Fibroblast of skin of abdomen (primary cell): Measurements from ENCODE around the gene FGFR3.
A peak's percentile ranks its signal among the peaks of the same experiment; 100 is the strongest.

Experiments used
- DNase-seq: peaks from one replicate; pipeline ENCODE4 v3.0.0-alpha.2; 2013

Gene FGFR3

GRCh38 chr4:1756893-1757779, 36.0 kb upstream of the FGFR3 start:
- DNase-seq = no peak

GRCh38 chr4:1757836-1758235, 35.3 kb upstream of the FGFR3 start:
- no peak for DNase-seq

GRCh38 chr4:1758306-1759121, 34.6 kb upstream of the FGFR3 start:
- DNase-seq = no peak

- no peak for DNase-seq
These were observed 33.8 kb upstream of the FGFR3 start for GRCh38 chr4:1759170-1759817.

DNA sequence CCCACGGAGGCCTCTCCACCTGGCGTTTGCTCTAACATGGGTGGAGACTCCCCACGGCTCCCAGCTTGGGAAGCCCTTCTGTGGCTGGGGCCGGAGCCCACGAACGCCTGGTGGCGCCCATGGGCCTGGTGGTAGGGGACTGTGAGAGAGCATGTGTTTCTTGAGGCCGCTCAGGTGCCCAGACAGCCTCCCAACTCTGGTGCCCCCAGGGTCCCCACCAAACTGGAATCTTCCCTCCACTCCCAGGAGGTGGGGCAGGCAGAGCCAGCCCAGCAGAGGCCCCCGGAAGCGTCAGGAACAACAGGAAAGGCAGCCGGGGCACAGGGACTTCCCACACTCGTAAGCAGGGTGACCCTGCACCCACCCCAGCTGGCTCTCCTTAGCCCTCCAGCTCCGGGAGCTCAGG, 33.3 kb upstream of the FGFR3 start:
- DNase-seq = no peak

DNA sequence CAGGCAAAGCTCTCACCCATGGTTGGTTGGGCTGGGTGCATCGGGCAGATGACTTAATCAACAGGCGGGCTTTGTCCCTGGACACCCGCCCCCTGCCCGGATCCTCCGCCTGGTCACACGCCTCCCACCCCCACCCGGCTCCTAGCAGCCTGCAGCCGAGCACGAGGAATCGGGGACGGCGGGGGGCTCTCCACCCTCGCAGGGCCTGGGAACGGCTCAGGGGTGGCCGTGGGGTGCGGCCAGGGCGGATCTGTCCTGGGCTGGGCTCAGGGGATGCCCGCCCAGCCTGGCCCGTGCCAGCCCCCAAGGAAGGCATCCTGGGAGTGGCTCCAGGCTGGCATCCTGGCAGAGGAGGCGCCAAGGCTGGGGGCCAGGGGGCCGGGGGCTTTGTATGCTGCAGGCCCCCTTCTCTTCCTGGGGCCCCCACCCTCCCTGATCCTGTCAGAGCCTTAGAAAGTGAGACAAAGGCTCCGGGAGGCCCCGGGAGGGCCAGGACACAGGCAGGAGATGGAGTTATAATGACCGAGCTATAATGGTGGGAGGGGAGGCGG, 32.5 kb upstream of the FGFR3 start:
- no peak for DNase-seq

DNA sequence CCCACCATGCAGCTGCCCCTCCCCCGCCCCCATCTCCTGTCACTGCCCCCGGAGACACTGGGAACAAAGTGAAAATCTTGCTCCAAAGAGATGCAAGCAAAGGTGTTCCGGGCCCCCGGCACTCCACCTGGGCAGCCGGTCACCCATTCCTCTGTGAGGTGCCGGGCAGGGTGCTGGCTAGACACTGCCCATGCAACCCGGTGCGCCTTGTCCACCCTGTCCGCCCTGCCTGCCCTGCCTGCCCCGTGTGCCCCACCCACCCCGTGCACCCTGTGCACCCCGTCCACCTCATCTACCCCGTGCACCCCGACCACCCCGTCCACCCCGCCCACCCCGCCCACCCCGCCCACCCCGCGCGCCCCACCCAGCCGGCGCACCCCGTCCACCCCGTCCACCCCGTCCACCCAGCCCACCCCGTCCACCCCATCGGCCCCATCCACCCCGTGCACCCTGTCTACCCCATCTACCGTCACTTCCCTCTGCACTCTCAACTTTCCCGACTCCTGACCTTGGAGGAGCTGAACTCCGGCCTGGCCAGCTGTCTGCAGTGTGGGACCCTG, 31.9 kb upstream of the FGFR3 start:
- DNase-seq = no peak

- no peak for DNase-seq
These were observed 30.7 kb upstream of the FGFR3 start for GRCh38 chr4:1762264-1763010.

- no peak for DNase-seq
These were observed 30.0 kb upstream of the FGFR3 start for GRCh38 chr4:1763070-1763549.

GRCh38 chr4:1763550-1764080, 29.5 kb upstream of the FGFR3 start:
- peak; percentile 41 for DNase-seq

DNA sequence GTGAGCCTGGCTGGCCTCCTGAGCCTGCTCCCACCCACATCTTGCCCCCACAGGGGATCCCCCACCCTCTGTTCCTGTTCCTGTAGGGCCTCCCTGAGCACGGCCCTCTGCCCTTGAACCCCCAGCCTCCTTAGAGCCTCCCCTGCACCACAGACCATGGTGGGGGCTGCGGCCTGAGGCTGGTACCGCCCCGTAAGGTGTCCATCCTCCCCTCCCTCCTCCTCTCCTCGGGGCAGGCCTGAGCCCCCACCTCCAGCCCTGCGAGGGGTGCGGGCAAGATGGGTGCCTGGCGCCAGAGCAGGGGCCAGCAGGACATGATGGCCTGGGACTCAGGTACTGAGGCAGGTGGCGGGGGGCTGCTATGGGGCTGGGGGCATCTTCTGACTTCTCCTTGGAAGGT, 28.4 kb upstream of the FGFR3 start:
- no peak for DNase-seq

DNA sequence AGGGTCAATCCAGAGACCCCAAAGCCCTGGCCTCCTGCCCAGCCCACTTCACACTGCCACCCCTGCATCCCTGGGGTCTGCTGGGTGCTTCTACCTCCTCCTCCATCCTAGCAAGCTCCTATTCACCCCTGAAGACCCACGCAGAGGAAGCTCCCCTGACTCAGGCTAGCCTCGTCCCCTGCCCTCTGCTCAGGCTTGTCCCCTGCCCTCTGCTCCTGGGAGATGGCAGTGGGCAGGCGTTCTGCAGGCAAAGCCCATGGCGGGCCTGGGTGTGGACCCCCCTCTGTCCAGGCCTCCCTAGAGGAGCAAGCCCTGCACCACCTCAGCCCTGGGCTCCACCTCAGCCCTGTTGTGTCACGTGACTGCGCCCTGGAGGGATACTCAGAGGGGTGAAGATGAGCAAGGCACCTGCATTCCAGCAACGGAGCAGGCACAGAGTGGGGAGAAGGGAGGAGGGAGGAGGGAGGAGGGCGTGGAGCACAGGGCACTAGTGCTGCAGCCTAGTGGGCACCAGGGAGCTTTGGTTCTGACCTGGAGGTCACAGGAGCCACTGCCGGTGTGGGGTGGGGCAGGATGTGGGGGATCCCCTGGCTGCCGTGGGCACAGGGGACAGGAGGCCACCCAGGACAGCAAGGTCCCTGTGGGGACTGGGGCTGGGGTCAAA, 27.6 kb upstream of the FGFR3 start:
- no peak for DNase-seq

- DNase-seq = no peak
These were observed 26.7 kb upstream of the FGFR3 start for GRCh38 chr4:1766106-1767060.

DNA sequence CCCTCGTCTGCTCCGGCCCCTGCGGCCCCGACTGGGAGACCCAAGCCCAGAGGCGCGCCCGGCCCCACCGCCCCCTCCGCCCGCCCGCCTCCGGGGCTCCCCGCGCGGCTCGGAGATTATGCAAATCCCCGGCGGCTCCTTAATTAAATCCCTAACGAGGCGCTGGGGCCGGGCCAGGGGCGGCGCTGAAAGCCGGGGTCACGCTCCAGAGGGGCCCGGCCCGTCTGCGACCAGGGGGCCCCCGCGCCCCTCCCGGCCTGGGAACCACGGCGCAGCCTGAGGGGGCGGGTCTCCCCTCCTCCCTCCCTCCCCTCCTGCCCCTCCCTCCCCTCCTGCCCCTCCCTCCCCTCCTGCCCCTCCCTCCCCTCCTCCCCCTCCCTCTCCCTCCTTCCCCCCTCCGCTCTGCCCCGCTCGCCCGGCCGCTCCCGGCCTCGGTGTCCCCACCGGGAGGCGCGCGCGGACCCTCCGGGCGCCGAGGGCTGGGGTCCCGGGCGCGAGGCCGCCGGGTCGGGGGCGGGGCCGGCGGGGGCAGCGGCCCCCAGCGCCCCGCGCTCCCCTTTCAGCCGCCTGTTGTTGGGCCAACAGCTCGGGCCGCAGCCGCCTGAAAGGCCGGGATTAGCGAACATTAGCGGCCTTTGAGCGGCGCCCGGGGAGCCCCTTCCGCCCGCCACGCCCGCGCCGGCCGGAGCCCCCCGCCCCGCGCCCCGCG, 25.9 kb upstream of the FGFR3 start:
- peak; percentile 9 for DNase-seq

GRCh38 chr4:1767770-1768366, 25.2 kb upstream of the FGFR3 start:
- DNase-seq = peak; percentile 26

- no peak for DNase-seq
These were observed 24.6 kb upstream of the FGFR3 start for GRCh38 chr4:1768367-1769034.

DNA sequence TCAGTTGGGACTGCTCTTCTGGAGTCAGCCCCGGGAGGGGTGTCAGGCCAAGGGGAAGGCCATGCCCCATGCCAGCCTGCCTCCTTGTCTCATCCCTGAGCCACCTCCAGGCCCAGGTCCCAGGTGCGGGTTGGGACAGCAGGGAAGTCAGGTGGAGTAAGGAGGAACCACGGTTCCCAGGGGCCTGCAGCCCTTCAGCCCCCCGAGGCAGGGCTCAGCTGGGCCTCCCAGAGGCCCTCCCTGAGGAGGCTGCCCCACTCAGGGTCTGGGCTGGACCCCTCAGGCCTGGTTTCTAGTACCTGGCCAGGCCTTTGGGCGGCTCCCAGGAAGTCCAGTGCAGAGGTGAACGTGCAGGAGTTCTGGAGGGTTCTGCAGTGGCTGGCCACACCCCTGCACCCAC, 23.4 kb upstream of the FGFR3 start:
- DNase-seq = no peak

GRCh38 chr4:1770245-1770644, 22.8 kb upstream of the FGFR3 start:
- DNase-seq = no peak
